Lung (tissue), 12 donors: ENCODE data around the gene WDR53. TPM values are rescaled to one million over a fixed set of nuclear protein-coding genes. Genes with fewer than 3 reads are reported as not detected.

Experiments
- ATAC-seq: fragments of 200-7000 bp; cut with Tn5 transposase; one replicate; pipeline ENCODE4 v1.9.1; 2020; ENCODE audit warnings: moderate number of reproducible peaks; ENCODE audit not compliant: insufficient read depth, low FRiP score
- DNase-seq, 3 donors: peaks; one replicate each; pipeline ENCODE4 v3.0.0-alpha.2; 2013 to 2017
- H3K27ac ChIP-seq, 2 donors: one replicate each; pipeline ENCODE4 v1.5.1; 2013; ENCODE audit warnings: mild to moderate bottlenecking in 2 of 2, moderate library complexity in 2 of 2, control low read depth in 1 of 2, inconsistent platforms in 1 of 2, low read depth in 1 of 2, low read length in 1 of 2
- H3K27me3 ChIP-seq, 3 donors: one replicate each; pipeline ENCODE4 v1.5.1; 2013; ENCODE audit warnings: low read length in 2 of 3; ENCODE audit not compliant: control insufficient read depth in 3 of 3, insufficient read depth in 3 of 3
- H3K36me3 ChIP-seq, 4 donors: one replicate each; pipeline ENCODE4 v1.5.1; 2013; ENCODE audit warnings: low read length in 4 of 4, mild to moderate bottlenecking in 1 of 4, moderate library complexity in 1 of 4; ENCODE audit not compliant: control insufficient read depth in 4 of 4, insufficient read depth in 4 of 4
- H3K4me1 ChIP-seq, 5 donors: one replicate each; pipeline ENCODE4 v1.5.1; 2013; ENCODE audit warnings: low read length in 5 of 5, mild to moderate bottlenecking in 2 of 5, moderate library complexity in 1 of 5; ENCODE audit not compliant: control insufficient read depth in 5 of 5, insufficient read depth in 5 of 5
- H3K4me3 ChIP-seq: one replicate; pipeline ENCODE4 v1.5.1; 2013; ENCODE audit warnings: mild to moderate bottlenecking, control low read depth, moderate library complexity
- H3K9ac ChIP-seq, 2 donors: one replicate each; pipeline ENCODE4 v1.5.1; 2013; ENCODE audit warnings: low read length in 2 of 2, control low read depth in 1 of 2; ENCODE audit not compliant: insufficient read depth in 1 of 2
- H3K9me3 ChIP-seq, 4 donors: one replicate each; pipeline ENCODE4 v1.5.1; 2013; ENCODE audit warnings: low read length in 3 of 4, mild to moderate bottlenecking in 1 of 4, moderate library complexity in 1 of 4; ENCODE audit not compliant: control insufficient read depth in 4 of 4, insufficient read depth in 3 of 4
- WGBS, 2 donors: extraction: QIAGEN DNeasy Blood & Tissue Kit; methylation state at CpG; one replicate each; pipeline ENCODE4 v1.1.7; 2013; 5-methylcytosine and 5-hydroxymethylcytosine counted together
- polyA plus RNA-seq, 2 donors: library from polyadenylated mRNA; stranded (reverse); fragments of 200-250 nt; gene quantifications; one replicate each; pipeline ENCODE4 v1.2.1, GENCODE V29; 2013
- total RNA-seq, 2 donors: library from RNA; depleted of rRNA in 1 of 2; stranded (reverse); fragments of >200 nt in 1 of 2; gene quantifications; one replicate each; pipeline ENCODE4 v1.2.1, GENCODE V29; 2014 to 2021
- TF ChIP-seq, protein P1 (sequence below): IDR thresholded peaks from 2 replicates; pipeline ENCODE4 v1.5.1; 2012; ENCODE audit warnings: mild to moderate bottlenecking; ENCODE audit errors: control extremely low read depth, extremely low read depth
- donor health status: control.
- donor health status: control.
- donor health status: Bipolar disorder and iron deficiency.
- donor health status: healthy.
- donor health status: DM: yes; HTN: yes; CAD: no.

WDR53 gene
- total and polyA plus RNA-seq, 4 donors: 6.3 to 17.4 (median 9.5) TPM

DNA sequence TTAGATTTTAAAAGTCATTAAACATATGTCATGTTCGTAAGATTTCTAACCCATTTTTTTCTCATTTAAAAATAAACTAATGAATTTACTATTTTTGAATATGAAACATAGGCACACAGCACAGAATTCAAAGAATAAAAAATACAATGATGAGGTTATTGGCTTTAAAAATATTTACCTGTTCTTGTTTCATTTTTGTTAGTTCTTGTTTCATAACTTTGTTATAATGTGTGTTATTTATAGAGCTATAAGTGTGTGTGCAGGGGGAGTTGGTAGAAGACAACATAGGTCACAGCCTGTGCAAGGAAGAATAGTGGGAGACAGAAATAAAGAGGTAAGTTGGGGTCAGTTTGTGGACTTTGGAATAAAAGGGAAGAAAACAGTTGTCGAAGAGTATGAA, 40.3 kb upstream of the WDR53 start:
- WGBS, 2 donors: 96 to 97% methylated on average over 2 of the region's 2 CpGs

DNA sequence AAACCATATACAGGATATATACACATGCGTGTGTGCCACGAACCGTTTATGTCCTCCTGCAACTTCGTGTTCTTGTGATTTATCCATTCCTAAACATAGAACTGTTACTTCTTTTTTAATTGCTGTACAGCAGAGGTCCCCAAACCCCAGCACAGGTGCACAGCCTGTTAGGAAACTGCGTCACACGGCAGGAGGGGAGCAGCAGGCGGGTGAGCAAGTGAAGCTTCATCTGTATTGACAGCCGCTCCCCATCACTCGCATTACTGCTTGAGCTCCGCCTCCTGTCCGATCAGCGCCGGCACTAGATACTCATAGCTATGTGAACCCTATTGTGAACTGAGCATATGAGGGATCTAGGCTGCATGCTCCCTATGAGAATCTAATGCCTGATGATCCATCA, 36.2 kb upstream of the WDR53 start:
- TF ChIP-seq, protein P1, sequence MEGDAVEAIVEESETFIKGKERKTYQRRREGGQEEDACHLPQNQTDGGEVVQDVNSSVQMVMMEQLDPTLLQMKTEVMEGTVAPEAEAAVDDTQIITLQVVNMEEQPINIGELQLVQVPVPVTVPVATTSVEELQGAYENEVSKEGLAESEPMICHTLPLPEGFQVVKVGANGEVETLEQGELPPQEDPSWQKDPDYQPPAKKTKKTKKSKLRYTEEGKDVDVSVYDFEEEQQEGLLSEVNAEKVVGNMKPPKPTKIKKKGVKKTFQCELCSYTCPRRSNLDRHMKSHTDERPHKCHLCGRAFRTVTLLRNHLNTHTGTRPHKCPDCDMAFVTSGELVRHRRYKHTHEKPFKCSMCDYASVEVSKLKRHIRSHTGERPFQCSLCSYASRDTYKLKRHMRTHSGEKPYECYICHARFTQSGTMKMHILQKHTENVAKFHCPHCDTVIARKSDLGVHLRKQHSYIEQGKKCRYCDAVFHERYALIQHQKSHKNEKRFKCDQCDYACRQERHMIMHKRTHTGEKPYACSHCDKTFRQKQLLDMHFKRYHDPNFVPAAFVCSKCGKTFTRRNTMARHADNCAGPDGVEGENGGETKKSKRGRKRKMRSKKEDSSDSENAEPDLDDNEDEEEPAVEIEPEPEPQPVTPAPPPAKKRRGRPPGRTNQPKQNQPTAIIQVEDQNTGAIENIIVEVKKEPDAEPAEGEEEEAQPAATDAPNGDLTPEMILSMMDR: no peak
- ATAC-seq (no peak), DNase-seq (no peak)
- H3K4me3 ChIP-seq: no peak overlapping the region
- no peaks in the 10 kb centered on the region for H3K27me3 ChIP-seq
- H3K4me1 ChIP-seq: no peaks in the 10 kb centered on the region
- H3K9me3 ChIP-seq: peaks cover 0 to 2% (median 0%) of the 10 kb centered on the region in 4 donors
- WGBS, 2 donors: 40 to 60% methylated on average over 13 of the region's 13 CpGs
- H3K27ac ChIP-seq: no peak overlapping the region
- H3K36me3 ChIP-seq: no peaks in the 10 kb centered on the region
- no peak overlapping the region for H3K9ac ChIP-seq

More for the DNA sequence above, 40.3 kb upstream of the WDR53 start:
- Histone ChIP-seq H3K27ac (no peak overlapping the region), H3K4me1 (peaks cover 0 to 4% (median 0%) of the 10 kb centered on the region in 5 donors), H3K9me3 (peaks cover 0 to 2% (median 0%) of the 10 kb centered on the region in 4 donors), H3K9ac (no peak overlapping the region), H3K4me3 (no peak overlapping the region), H3K27me3 (no peaks in the 10 kb centered on the region), H3K36me3 (no peaks in the 10 kb centered on the region)
- ATAC-seq: no peak
- TF ChIP-seq, protein P1: no peak
- no peak for DNase-seq

DNA sequence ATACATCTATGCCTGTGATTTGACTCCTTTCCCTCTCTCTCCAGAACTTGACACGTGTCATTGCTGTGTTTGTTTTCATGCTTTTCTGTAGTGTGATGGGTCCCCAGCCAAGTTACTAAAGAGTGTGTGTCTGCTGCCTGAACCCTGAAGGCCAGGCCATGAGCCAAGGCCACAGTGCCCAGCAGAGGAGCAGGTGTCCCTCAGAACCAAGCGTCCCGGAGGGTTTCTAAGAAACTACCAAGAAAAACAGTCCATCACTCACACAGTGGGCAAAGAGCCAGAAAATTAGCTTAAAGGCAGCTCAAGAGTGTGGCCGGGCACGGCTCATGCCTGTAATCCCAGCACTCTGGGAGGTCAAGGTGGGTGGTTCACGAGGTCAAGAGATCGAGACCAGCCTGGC, 35.3 kb upstream of the WDR53 start:
- TF ChIP-seq, protein P1: no peak
- Histone ChIP-seq H3K27me3 (no peaks in the 10 kb centered on the region), H3K9ac (no peak overlapping the region), H3K27ac (no peak overlapping the region), H3K4me1 (no peaks in the 10 kb centered on the region), H3K4me3 (no peak overlapping the region), H3K9me3 (peaks cover 0 to 2% (median 0%) of the 10 kb centered on the region in 4 donors), H3K36me3 (no peaks in the 10 kb centered on the region)
- no peak for ATAC-seq
- no peak for DNase-seq
- 67 to 68% methylated on average over 7 of the region's 7 CpGs for WGBS, 2 donors

DNA sequence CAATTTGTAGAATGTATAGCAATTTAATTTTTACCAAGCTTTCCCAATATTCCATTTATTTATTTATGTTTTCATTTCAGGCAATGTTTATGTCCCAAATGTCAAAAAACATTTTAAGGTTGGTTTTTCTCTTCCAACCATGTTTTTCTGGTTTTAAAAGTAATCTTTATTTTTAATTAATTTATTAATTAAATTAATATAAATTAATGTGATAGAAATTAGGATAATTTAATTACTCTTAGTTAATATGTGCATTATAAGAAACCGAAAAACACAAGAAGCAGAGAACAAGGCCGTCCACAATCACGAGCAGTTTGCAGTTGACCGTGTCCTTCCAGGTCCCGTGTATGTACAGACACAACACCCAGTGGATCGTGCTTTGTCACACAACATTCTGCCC, 34.3 kb upstream of the WDR53 start:
- DNase-seq (no peak), ATAC-seq (no peak)
- H3K4me1 ChIP-seq: no peaks in the 10 kb centered on the region
- no peak overlapping the region for H3K9ac ChIP-seq
- no peaks in the 10 kb centered on the region for H3K36me3 ChIP-seq
- TF ChIP-seq, protein P1: no peak
- no peaks in the 10 kb centered on the region for H3K27me3 ChIP-seq
- peaks cover 0 to 2% (median 0%) of the 10 kb centered on the region in 4 donors for H3K9me3 ChIP-seq
- no peak overlapping the region for H3K27ac ChIP-seq
- H3K4me3 ChIP-seq: no peak overlapping the region
- WGBS, 2 donors: 95 to 97% methylated on average over 6 of the region's 6 CpGs
